Measurements from ENCODE around the gene SH3BP4. TPM values are rescaled to one million over a fixed set of nuclear protein-coding genes. Genes with fewer than 3 reads are reported as not detected.

The SH3BP4 gene
- total and polyA plus RNA-seq, 2 of the 13 experiments (the other 11 are each of a cell fraction or from before 2014, with no cell fraction given), result 34.6 to 99.1 TPM

DNA sequence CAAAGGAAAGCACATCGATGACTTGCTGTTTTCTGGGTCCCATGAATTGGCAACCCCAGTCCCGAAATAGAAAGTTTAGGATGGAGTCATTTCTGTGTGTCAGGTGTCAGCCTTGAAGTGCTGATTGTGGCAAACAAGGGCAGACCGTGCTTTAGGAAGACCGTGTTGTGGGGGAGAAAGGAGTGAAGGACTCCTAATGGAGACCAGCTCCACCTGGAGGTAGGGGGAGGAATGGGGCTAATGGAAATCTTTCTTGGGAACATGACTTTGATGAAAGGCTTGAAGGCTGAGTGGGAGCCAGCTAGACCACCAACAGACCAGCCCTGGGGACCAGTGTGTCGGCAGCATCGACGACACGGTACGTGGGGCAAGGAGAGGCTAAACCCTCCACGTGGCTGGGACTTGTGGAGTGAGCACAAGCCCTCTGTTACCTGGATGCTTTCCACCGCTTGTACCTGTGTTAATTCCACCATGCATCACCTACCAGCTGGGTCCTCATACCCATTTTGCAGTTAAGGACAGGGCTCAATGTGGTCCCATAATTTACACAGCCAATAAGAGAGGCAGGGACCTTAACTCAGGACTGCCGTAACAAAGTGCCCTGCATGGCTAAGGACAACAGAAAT lies 104.2 kb downstream of the SH3BP4 start (continued):
- TF ChIP-seq ZNF205 (CRISPR knock-in tag; IDR thresholded peaks at IDR 0.05), result 0 out of 2 replicates have a peak, but pooled peaks have one; percentile 26
- TF ChIP-seq NFE2 (CRISPR knock-in tag; IDR thresholded peaks at IDR 0.05), result no peak
- peak; percentile 45; the same call in 1 of the 2 replicates for TF ChIP-seq EED (CRISPR knock-in tag; IDR thresholded peaks at IDR 0.05)
- TF ChIP-seq ZBTB42 (CRISPR knock-in tag; IDR thresholded peaks at IDR 0.05), result no peak
- peak; percentile 48; the same call in 1 of the 2 replicates for TF ChIP-seq GATAD1 (CRISPR knock-in tag; IDR thresholded peaks at IDR 0.05)
- TF ChIP-seq KDM6A (CRISPR knock-in tag; IDR thresholded peaks at IDR 0.05; ENCODE audit: low read depth), result no peak
- TF ChIP-seq ZNF784 (CRISPR knock-in tag; IDR thresholded peaks at IDR 0.05; ENCODE audit: borderline replicate concordance), result no peak
- TF ChIP-seq AHR (CRISPR knock-in tag; IDR thresholded peaks at IDR 0.05), result no peak
- TF ChIP-seq, protein P1, sequence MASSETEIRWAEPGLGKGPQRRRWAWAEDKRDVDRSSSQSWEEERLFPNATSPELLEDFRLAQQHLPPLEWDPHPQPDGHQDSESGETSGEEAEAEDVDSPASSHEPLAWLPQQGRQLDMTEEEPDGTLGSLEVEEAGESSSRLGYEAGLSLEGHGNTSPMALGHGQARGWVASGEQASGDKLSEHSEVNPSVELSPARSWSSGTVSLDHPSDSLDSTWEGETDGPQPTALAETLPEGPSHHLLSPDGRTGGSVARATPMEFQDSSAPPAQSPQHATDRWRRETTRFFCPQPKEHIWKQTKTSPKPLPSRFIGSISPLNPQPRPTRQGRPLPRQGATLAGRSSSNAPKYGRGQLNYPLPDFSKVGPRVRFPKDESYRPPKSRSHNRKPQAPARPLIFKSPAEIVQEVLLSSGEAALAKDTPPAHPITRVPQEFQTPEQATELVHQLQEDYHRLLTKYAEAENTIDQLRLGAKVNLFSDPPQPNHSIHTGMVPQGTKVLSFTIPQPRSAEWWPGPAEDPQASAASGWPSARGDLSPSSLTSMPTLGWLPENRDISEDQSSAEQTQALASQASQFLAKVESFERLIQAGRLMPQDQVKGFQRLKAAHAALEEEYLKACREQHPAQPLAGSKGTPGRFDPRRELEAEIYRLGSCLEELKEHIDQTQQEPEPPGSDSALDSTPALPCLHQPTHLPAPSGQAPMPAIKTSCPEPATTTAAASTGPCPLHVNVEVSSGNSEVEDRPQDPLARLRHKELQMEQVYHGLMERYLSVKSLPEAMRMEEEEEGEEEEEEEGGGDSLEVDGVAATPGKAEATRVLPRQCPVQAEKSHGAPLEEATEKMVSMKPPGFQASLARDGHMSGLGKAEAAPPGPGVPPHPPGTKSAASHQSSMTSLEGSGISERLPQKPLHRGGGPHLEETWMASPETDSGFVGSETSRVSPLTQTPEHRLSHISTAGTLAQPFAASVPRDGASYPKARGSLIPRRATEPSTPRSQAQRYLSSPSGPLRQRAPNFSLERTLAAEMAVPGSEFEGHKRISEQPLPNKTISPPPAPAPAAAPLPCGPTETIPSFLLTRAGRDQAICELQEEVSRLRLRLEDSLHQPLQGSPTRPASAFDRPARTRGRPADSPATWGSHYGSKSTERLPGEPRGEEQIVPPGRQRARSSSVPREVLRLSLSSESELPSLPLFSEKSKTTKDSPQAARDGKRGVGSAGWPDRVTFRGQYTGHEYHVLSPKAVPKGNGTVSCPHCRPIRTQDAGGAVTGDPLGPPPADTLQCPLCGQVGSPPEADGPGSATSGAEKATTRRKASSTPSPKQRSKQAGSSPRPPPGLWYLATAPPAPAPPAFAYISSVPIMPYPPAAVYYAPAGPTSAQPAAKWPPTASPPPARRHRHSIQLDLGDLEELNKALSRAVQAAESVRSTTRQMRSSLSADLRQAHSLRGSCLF (CRISPR knock-in tag; IDR thresholded peaks at IDR 0.05; ENCODE audit: borderline replicate concordance), result no peak
- peak; percentile 41; the same call in 1 of the 2 replicates for TF ChIP-seq MYC (CRISPR knock-in tag; IDR thresholded peaks at IDR 0.05; ENCODE audit: borderline replicate concordance)
- TF ChIP-seq TIGD3 (CRISPR knock-in tag; IDR thresholded peaks at IDR 0.05; ENCODE audit: borderline replicate concordance), result no peak
- TF ChIP-seq, protein P2, sequence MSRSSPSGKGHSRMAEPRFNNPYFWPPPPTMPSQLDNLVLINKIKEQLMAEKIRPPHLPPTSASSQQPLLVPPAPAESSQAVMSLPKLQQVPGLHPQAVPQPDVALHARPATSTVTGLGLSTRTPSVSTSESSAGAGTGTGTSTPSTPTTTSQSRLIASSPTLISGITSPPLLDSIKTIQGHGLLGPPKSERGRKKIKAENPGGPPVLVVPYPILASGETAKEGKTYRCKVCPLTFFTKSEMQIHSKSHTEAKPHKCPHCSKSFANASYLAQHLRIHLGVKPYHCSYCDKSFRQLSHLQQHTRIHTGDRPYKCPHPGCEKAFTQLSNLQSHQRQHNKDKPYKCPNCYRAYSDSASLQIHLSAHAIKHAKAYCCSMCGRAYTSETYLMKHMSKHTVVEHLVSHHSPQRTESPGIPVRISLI (CRISPR knock-in tag; IDR thresholded peaks at IDR 0.05; ENCODE audit: borderline replicate concordance), result no peak
- no peak for TF ChIP-seq SKIL (CRISPR knock-in tag; IDR thresholded peaks at IDR 0.05; ENCODE audit: borderline replicate concordance)
- no peak for TF ChIP-seq ZNF550 (CRISPR knock-in tag; IDR thresholded peaks at IDR 0.05; ENCODE audit: borderline replicate concordance)
- TF ChIP-seq GPBP1L1 (CRISPR knock-in tag; IDR thresholded peaks at IDR 0.05), result no peak
- TF ChIP-seq GATA4 (IDR thresholded peaks at IDR 0.05; ENCODE audit: borderline replicate concordance, low read depth), result no peak
- TF ChIP-seq TBX2 (CRISPR knock-in tag; IDR thresholded peaks at IDR 0.05; ENCODE audit: borderline replicate concordance), result no peak; the same call in 1 of the 2 replicates

Measured in HepG2 (cell line).